HG03108 (cell line): Measurements from ENCODE around the gene IYD.

Experiments used
- ATAC-seq: cut with Tn5 transposase; IDR thresholded peaks from one replicate; pipeline ENCODE4 v1.9.1; 2021; ENCODE audit warnings: moderate library complexity; ENCODE audit not compliant: unreplicated experiment

The IYD gene, protein sequence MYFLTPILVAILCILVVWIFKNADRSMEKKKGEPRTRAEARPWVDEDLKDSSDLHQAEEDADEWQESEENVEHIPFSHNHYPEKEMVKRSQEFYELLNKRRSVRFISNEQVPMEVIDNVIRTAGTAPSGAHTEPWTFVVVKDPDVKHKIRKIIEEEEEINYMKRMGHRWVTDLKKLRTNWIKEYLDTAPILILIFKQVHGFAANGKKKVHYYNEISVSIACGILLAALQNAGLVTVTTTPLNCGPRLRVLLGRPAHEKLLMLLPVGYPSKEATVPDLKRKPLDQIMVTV

DNA sequence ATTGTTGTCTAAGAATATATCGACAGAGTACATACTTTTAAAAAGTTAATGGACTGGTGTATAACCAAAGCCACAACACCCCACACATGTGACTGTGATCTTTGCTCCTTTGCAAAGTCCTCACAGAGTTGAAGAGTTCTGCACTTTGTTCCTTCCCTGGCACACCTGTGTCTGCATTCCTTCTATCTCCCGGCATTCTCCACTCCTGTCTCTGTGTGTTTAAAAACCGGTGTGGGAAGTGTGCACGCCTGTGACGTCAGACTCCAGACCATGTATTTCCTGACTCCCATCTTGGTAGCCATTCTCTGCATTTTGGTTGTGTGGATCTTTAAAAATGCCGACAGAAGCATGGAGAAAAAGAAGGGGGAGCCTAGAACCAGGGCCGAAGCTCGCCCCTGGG is at the start of gene IYD:
IYD (plus strand) TSS at position 251 of the 400 bp plus-strand sequence; CDS start at position 271, 20 bp downstream.
- ATAC-seq: no peak

GRCh38 chr6:150319924-150320323 is 48.9 kb upstream of the IYD start:
- ATAC-seq: no peak

- ATAC-seq: no peak
Measured at GRCh38 chr6:150320442-150320841, 48.4 kb upstream of the IYD start.

GRCh38 chr6:150322466-150322871 is 46.3 kb upstream of the IYD start:
- no peak for ATAC-seq

DNA sequence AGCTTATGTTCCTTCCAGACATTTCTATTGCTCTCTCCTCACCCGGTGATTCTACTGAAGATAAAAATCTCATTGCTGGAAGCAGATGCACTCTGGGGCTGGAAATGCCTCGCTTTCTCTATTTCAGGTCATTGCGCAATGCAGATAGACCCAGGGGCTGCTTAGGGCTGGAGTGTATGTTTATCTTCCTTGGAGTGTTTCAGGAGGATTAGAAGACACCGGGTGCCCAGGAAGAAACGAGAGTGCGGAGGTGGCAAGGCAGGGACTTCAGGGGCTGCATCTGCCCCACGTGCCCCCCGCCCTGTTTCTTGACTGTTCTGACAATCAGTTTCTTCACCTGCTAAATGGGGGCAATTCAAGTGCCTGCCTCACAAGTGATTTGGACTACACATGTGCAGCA is 45.6 kb upstream of the IYD start:
- ATAC-seq: no peak

- ATAC-seq: no peak
Measured at GRCh38 chr6:150324044-150324443, 44.8 kb upstream of the IYD start.

DNA sequence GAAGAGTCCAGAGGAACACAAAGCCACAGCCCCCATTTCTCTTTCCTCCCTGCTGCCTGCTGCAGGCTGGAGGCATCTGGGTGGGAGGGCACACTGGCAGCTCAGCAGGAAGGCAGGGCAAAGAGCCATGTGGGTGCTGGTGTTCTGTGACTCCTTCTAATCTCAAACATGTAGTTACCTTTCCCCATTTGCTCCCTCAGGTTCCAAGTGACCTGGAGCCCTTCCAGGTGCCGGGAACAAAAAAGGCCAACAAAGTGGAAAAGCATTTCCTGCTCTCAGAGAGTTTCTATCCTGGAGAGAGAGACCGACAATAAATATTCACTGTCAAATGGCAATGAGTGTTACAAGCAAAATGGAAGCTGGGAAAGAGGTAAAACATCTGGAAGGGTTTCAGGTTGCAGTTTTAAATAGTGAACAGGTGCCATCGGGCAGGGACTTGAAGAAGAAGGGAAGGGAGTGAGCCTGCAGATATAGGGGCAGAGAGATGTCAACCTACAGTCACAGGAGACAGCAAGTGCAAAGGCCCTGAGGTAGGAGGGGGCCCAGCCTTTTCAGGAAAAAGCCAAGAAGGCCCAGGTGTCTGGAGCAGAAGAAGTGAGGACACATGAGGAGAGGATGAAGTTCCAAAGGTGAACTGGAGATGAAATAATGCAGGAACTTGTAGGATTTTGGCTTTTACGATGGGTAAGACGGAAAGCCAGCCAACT is 43.6 kb upstream of the IYD start:
- no peak for ATAC-seq

- ATAC-seq: no peak
Measured at GRCh38 chr6:150327117-150327774, 41.6 kb upstream of the IYD start.

GRCh38 chr6:150328744-150329405 is 39.9 kb upstream of the IYD start:
- no peak for ATAC-seq

DNA sequence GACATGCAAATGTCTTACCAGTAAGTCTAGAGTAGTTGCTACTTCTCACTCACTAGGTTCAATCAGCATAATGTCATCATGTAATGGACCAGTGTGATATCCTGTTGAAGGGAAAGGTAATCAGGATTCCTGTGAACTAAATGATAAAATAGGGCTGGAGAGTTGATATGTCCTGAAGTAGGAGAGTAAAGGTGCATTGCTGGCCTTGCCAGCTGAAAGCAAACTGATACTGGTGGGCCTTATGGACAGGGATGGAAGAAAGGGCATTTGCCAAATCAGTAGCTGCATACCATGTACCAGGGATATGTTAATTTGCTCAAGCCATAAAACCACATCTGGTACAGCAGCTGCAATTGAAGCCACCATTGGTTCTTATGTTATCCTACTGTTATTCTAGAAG is 37.5 kb upstream of the IYD start:
- no peak for ATAC-seq

- ATAC-seq: no peak
Measured at GRCh38 chr6:150332939-150333584, 35.8 kb upstream of the IYD start.

DNA sequence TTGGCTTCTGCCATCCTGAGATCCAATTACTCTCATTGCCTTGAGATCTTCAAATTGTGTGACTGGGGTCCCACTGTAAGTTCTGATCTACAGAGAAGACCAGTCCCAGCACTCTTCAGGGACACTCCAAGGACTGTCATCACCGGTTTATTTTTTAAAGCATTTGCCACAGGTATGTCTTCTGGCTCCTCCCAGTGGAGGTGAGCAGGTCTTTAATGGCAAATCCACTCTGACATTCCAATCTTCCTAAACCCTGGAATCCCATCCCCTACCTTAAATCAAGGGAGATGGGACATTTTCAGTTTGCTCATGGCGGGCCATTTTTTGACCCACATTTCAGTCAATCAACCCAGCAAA is 35.2 kb upstream of the IYD start:
- ATAC-seq: no peak

GRCh38 chr6:150334790-150335783 is 33.7 kb upstream of the IYD start:
- no peak for ATAC-seq

GRCh38 chr6:150336299-150336698 is 32.5 kb upstream of the IYD start:
- ATAC-seq: no peak

- ATAC-seq: no peak
Measured at GRCh38 chr6:150336708-150337107, 32.1 kb upstream of the IYD start.

- ATAC-seq: no peak
Measured at GRCh38 chr6:150342126-150342525, 26.7 kb upstream of the IYD start.

DNA sequence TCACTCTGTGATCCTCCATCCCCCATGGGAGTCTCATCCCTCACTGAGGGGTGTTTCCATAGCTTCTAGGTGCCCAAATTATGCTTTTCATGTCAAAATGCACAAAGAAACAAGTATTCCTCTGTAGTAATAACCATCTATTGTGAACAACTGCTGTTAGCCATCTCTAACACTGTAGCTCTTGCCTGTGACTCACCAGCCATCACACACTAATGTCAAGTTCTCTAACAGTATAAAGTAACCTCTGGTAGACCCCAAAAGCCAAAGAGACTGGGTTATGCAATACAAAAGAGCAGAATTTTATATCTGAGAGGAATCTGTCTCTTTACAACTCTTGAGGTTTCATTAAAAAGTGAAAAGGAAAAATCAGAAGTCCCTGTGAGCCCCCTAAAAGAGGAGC is 25.4 kb upstream of the IYD start:
- no peak for ATAC-seq

DNA sequence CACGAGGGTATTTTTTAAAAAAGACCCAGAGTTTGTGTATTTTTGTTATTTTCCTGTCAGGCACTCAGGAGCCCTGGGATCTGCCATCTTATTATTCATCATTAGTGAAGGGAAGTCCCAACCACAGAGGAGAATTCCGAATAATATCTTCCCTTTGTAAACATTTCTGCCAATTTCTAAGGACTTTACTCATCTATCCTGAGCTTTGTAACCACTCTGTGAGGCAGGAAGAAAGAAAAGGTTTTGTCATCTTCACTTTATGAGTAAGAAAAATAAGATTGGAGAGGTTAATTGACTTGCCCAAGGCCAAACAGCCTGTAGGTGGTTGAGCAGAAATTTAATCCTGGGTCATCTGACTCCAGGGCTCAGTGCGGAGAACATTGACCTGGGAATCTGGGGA is 23.0 kb upstream of the IYD start:
- no peak for ATAC-seq

DNA sequence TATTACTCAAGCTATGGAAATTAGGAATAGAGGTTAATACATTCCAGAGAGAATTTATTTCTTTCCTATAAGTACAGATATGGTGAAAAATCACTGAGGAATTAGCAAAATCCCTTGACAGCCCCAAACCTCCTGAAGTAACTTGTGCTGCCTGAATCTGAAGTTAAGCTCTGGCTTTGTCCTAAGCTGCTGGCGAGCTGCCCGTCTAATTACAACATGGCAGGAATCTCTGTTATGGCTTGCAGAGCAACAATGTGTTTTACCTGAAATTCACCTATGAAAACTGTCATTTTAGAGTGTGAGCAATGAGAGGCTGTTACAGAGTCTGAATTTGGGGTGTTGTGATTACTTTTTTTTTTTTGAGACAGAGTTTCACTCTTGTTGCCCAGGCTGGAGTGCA is 22.5 kb upstream of the IYD start:
- ATAC-seq: no peak

DNA sequence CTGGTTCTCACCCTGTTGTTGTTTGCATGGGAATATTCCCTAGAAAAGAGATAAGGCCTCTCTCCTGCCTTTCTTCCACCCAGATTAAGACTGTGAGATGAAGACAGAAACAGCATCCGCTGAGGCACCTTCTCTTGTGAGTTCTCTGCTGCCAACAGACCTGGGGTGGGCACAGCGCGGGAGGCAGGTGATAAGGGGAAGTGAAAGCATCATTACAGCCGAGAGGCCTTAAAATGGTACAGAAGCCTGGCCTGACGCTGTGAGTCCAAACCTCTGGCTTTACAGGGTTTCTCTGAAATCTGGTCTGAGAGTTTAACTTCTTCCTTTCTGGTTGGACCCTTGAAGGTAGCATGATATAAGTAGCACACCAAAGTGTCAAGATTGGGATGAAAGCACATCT is 21.0 kb upstream of the IYD start:
- no peak for ATAC-seq
